GM12878 (cell line): ENCODE results near the gene KHDRBS1. TPM values are rescaled to one million over a fixed set of nuclear protein-coding genes. Genes with fewer than 3 reads are reported as not detected.

ENCODE experiments used
- ATAC-seq: fragments of 200-7000 bp; cut with Tn5 transposase; 3 replicates; pipeline ENCODE4 v1.9.1; 2020; ENCODE audit warnings: mild to moderate bottlenecking, moderate library complexity
- BruUV-seq: library from RNA; stranded (reverse); fragments of 400-500 nt; replicated peaks from 2 replicates; lab custom pipeline; 2021; lab: Mats Ljungman, UMichigan
- CTCF ChIA-PET: fragments of 300-600 bp; sonication (Branson Sonifier 250); formaldehyde crosslinking; extraction: SDS; loops from one replicate; lab custom pipeline; 2021; ENCODE audit warnings: inconsistent platforms; lab: Yijun Ruan, JAX
- POLR2A ChIA-PET: fragments of 350-600 bp; formaldehyde crosslinking; extraction: SDS; loops from one replicate; lab custom pipeline; 2021; ENCODE audit warnings: inconsistent platforms; lab: Charles Lee
- RAD21 ChIA-PET: fragments of 300-600 bp; sonication (Branson Sonifier 250); formaldehyde crosslinking; loops from one replicate; lab custom pipeline; 2023; ENCODE audit warnings: antibody characterized with exemption; ENCODE audit not compliant: unreplicated experiment; lab: Charles Lee
- SMC1A ChIA-PET: fragments of 300-600 bp; sonication (Branson Sonifier 250); formaldehyde crosslinking; loops from one replicate; lab custom pipeline; 2023; ENCODE audit not compliant: unreplicated experiment, uncharacterized antibody; lab: Charles Lee
- DNase-seq: peaks from one replicate; pipeline ENCODE4 v3.0.0-alpha.2; 2011; ENCODE audit warnings: low read depth, low spot score
- FAIRE-seq: peaks from 3 replicates; lab custom pipeline; 2011; peaks lifted over from hg19 to GRCh38; lab: Jason Lieb, UNC
- H2AFZ ChIP-seq: 2 replicates; pipeline ENCODE4 v1.6.0; 2011; ENCODE audit warnings: low read depth, low read length, control low read depth; ENCODE audit not compliant: control insufficient read depth
- H3K27ac ChIP-seq: 2 replicates; pipeline ENCODE4 v1.5.1; 2011; ENCODE audit warnings: control low read depth; ENCODE audit not compliant: control insufficient read depth, insufficient read depth
- H3K27me3 ChIP-seq, 2 experiments: replicated peaks in 1 of 2; 2 replicates each; pipeline versions ENCODE4 v1.6.0 to v1.6.1; 2011; ENCODE audit warnings: low read length in 1 of 2; ENCODE audit not compliant: control insufficient read depth in 2 of 2, insufficient read depth in 2 of 2
- H3K36me3 ChIP-seq, 2 experiments: 2 replicates each; pipeline ENCODE4 v1.5.1; 2011; ENCODE audit warnings: low read length in 1 of 2; ENCODE audit not compliant: control insufficient read depth in 2 of 2, insufficient read depth in 2 of 2
- H3K4me1 ChIP-seq: 2 replicates; pipeline ENCODE4 v1.6.1; 2011; ENCODE audit warnings: mild to moderate bottlenecking, low read length, moderate library complexity, mixed read lengths; ENCODE audit not compliant: control insufficient read depth, insufficient read depth
- H3K4me2 ChIP-seq: 2 replicates; pipeline ENCODE4 v1.6.0; 2011; ENCODE audit warnings: control low read depth; ENCODE audit not compliant: control insufficient read depth, insufficient read depth
- H3K4me3 ChIP-seq: fragments of 200-600 bp; sonication (generic); 2 replicates; pipeline ENCODE4 v1.5.1; 2016
- H3K79me2 ChIP-seq: 2 replicates; pipeline ENCODE4 v1.6.0; 2011; ENCODE audit warnings: low read length; ENCODE audit not compliant: control insufficient read depth, insufficient read depth
- H3K9ac ChIP-seq: 2 replicates; pipeline ENCODE4 v1.8.0; 2011; ENCODE audit warnings: low read length, control low read depth, mixed read lengths; ENCODE audit not compliant: control insufficient read depth, insufficient read depth
- H3K9me3 ChIP-seq: replicated peaks from 3 replicates; pipeline ENCODE4 v1.5.1; 2011; ENCODE audit warnings: mild to moderate bottlenecking, low read length; ENCODE audit not compliant: control insufficient read depth, insufficient read depth
- H4K20me1 ChIP-seq: 2 replicates; pipeline ENCODE4 v1.6.0; 2011; ENCODE audit not compliant: control insufficient read depth, insufficient read depth
- EP300 ChIP-seq, 2 experiments: fragments of 150-350 bp in 1 of 2; IDR thresholded peaks; 2 replicates each; pipeline ENCODE4 v1.6.1; 2011 to 2012; ENCODE audit warnings: low read depth in 2 of 2, low read length in 2 of 2, borderline replicate concordance in 1 of 2, improper control_type of control experiment in 1 of 2, inconsistent platforms in 1 of 2; ENCODE audit not compliant: control insufficient read depth in 1 of 2
- FOS ChIP-seq: IDR thresholded peaks from 3 replicates; pipeline ENCODE4 v1.6.1; 2011; ENCODE audit warnings: borderline replicate concordance; ENCODE audit not compliant: insufficient read length; ENCODE audit errors: extremely low read depth
- GATAD2B ChIP-seq: fragments of 450-650 bp; conservative IDR thresholded peaks from 2 replicates; pipeline ENCODE4 v1.6.1; 2017; ENCODE audit warnings: low read depth, mild to moderate bottlenecking, moderate library complexity
- MEF2B ChIP-seq: fragments of 450-650 bp; IDR thresholded peaks from 2 replicates; pipeline ENCODE4 v1.6.1; 2018; ENCODE audit warnings: mild to moderate bottlenecking, moderate library complexity; ENCODE audit not compliant: partially characterized antibody, poor library complexity, severe bottlenecking
- MYB ChIP-seq: fragments of 150-350 bp; IDR thresholded peaks from 2 replicates; pipeline ENCODE4 v1.6.1; 2014; ENCODE audit warnings: mild to moderate bottlenecking, low read depth, low read length, borderline replicate concordance
- NR2C1 ChIP-seq: fragments of 450-650 bp; IDR thresholded peaks from 2 replicates; pipeline ENCODE4 v1.6.1; 2017; ENCODE audit warnings: antibody characterized with exemption, mild to moderate bottlenecking, moderate library complexity
- POLR2AphosphoS2 ChIP-seq: IDR thresholded peaks from 2 replicates; pipeline ENCODE4 v1.6.1; 2011; ENCODE audit warnings: low read depth, mild to moderate bottlenecking, low read length, improper control_type of control experiment, moderate library complexity
- SIX5 ChIP-seq: IDR thresholded peaks from 2 replicates; pipeline ENCODE4 v1.6.1; 2011; ENCODE audit warnings: mild to moderate bottlenecking, low read depth, low read length, moderate library complexity; ENCODE audit not compliant: severe bottlenecking
- ZNF274 ChIP-seq: IDR thresholded peaks from one replicate; pipeline ENCODE4 v1.8.0; 2011; ENCODE audit not compliant: insufficient read length, insufficient read depth
- WGBS: methylation state at CpG from one replicate; pipeline ENCODE4 v1.1.6; 2016; ENCODE audit warnings: low lambda C conversion rate; ENCODE audit not compliant: insufficient replicate concordance, insufficient coverage; ENCODE audit errors: missing lambda C conversion rate; 5-methylcytosine and 5-hydroxymethylcytosine counted together
- in situ Hi-C: fragments of 300-500 bp; cut with MboI; formaldehyde crosslinking; loops from 9 replicates; pipeline ENCODE4 v1.14.3; 2018; ENCODE audit warnings: mixed read lengths
- intact Hi-C: fragments of 100-400 bp; cut with micrococcal nuclease; formaldehyde crosslinking; loops from one replicate; pipeline ENCODE4 v1.14.2; 2022; ENCODE audit not compliant: unreplicated experiment
- polyA plus RNA-seq, 11 experiments: library from polyadenylated mRNA; depleted of rRNA in 4 of 11; unstranded in 6 of 11; stranded (reverse) in 5 of 11; fragments of >200 nt; fragmentation: Nextera tagmentation in 4 of 11; fragmentation: Illumina TruSeq in 1 of 11; extraction: Ambion mirVana in 4 of 11; extraction: Trizol in 1 of 11; gene quantifications; 1 replicate in 1 of 11; 2 replicates in 10 of 11; pipeline versions ENCODE4 v1.2.1 to v1.2.3, GENCODE V29; 2011 to 2016; ENCODE audit warnings: inconsistent platforms in 2 of 11, missing spikeins in 2 of 11, low read depth in 1 of 11
- total RNA-seq, 4 experiments: library from RNA; depleted of rRNA in 3 of 4; stranded (reverse); fragments of >200 nt in 3 of 4; fragmentation: Illumina TruSeq in 1 of 4; extraction: Trizol in 1 of 4; gene quantifications; 2 replicates each; pipeline versions ENCODE4 v1.2.1 to v1.2.3, GENCODE V29; 2013 to 2021
- TF ChIP-seq, protein P1 (sequence below): fragments of 450-650 bp; IDR thresholded peaks from 2 replicates; pipeline ENCODE4 v1.6.1; 2017; ENCODE audit warnings: mild to moderate bottlenecking, low read depth, inconsistent platforms; ENCODE audit not compliant: poor library complexity, severe bottlenecking
- TF ChIP-seq, protein P2 (sequence below): fragments of 150-350 bp; IDR thresholded peaks from 2 replicates; pipeline ENCODE4 v1.6.1; 2014; ENCODE audit warnings: mild to moderate bottlenecking, low read depth, low read length

The KHDRBS1 gene
- total and polyA plus RNA-seq, 10 of the 15 experiments (the other 5 are each of a cell fraction or from before 2014, with no cell fraction given): 42.5 to 204 (median 96.0) TPM

DNA sequence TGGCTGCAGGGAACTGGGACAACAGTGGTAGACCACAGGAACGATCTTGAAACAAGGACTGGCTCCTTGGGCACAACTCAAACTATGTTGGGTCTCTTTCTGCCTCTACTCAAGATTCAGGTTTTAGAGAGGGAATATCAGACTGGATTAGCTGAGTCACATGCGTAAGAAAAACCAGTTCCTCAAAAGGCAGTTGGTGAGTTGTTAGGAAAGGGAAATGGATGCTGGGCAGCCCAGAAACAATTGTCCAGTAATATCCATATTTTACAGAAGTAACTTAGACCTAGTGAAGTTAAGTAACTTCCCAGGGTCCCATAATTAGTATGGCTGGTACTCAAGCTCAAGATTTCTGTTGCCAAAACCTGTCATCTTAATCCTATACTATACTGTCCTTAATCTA lies 32.1 kb downstream of the KHDRBS1 start:
- POLR2A ChIA-PET: interaction anchor here (1.0 kb wide), 1 partner anchor 15 kb away, joined by 5 read pairs; no protein-coding TSS in a partner anchor
- SMC1A ChIA-PET: interaction anchor here (0.6 to 2.1 kb wide), 2 partner anchors 16 to 55 kb away, joined by 3 to 7 read pairs; no protein-coding TSS in a partner anchor
- no peak for FAIRE-seq
- no TSS peak for BruUV-seq
- WGBS: 100% methylated on average over 2 of the region's 2 CpGs
- no peak overlapping the region for H3K27ac ChIP-seq
- H3K79me2 ChIP-seq: no peaks in the 10 kb centered on the region; the same call in 1 of the 2 replicates
- RAD21 ChIA-PET: interaction anchor here (0.6 kb wide), 1 partner anchor 16 kb away, joined by 4 read pairs; no protein-coding TSS in a partner anchor
- no peak overlapping the region for H3K4me3 ChIP-seq
- H3K9ac ChIP-seq: no peak overlapping the region
- no peak for DNase-seq
- H4K20me1 ChIP-seq: no peaks in the 10 kb centered on the region
- H3K4me1 ChIP-seq: no peaks in the 10 kb centered on the region
- ATAC-seq: no peak
- TF ChIP-seq, protein P1, sequence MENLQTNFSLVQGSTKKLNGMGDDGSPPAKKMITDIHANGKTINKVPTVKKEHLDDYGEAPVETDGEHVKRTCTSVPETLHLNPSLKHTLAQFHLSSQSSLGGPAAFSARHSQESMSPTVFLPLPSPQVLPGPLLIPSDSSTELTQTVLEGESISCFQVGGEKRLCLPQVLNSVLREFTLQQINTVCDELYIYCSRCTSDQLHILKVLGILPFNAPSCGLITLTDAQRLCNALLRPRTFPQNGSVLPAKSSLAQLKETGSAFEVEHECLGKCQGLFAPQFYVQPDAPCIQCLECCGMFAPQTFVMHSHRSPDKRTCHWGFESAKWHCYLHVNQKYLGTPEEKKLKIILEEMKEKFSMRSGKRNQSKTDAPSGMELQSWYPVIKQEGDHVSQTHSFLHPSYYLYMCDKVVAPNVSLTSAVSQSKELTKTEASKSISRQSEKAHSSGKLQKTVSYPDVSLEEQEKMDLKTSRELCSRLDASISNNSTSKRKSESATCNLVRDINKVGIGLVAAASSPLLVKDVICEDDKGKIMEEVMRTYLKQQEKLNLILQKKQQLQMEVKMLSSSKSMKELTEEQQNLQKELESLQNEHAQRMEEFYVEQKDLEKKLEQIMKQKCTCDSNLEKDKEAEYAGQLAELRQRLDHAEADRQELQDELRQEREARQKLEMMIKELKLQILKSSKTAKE: no peak
- TF ChIP-seq POLR2AphosphoS2 (no peak), MEF2B (no peak), MYB (no peak), NR2C1 (no peak), SIX5 (no peak), ZNF274 (no peak), EP300 (IDR thresholded peaks at IDR 0.05; ENCODE audit: borderline replicate concordance in 1 of 2, control insufficient read depth in 1 of 2, low read depth in 2 of 2, low read length in 2 of 2) (no peak), FOS (no peak), GATAD2B (no peak)
- TF ChIP-seq, protein P2, sequence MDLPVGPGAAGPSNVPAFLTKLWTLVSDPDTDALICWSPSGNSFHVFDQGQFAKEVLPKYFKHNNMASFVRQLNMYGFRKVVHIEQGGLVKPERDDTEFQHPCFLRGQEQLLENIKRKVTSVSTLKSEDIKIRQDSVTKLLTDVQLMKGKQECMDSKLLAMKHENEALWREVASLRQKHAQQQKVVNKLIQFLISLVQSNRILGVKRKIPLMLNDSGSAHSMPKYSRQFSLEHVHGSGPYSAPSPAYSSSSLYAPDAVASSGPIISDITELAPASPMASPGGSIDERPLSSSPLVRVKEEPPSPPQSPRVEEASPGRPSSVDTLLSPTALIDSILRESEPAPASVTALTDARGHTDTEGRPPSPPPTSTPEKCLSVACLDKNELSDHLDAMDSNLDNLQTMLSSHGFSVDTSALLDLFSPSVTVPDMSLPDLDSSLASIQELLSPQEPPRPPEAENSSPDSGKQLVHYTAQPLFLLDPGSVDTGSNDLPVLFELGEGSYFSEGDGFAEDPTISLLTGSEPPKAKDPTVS: no peak
- H3K9me3 ChIP-seq: no peaks in the 10 kb centered on the region
- in situ Hi-C loops (no loop called here), intact Hi-C loops (no loop called here)
- no peaks in the 10 kb centered on the region for H3K27me3 ChIP-seq
- CTCF ChIA-PET: no interaction called here
- no peak overlapping the region for H2AFZ ChIP-seq
- H3K36me3 ChIP-seq: peaks cover 18 to 29% of the 10 kb centered on the region in 2 experiments
- no peak overlapping the region for H3K4me2 ChIP-seq
